TTC549 (cell line): Measurements from ENCODE around the gene SFXN2.
"Not testable (repeated sequence)": the region's sequence is repeated elsewhere in the genome, so short reads cannot be mapped to it uniquely, and the experiment has no call there.

ENCODE experiments used
- FAIRE-seq: peaks from 2 replicates; lab custom pipeline; 2012; peaks lifted over from hg19 to GRCh38; lab: Jason Lieb, UNC

The SFXN2 gene

DNA sequence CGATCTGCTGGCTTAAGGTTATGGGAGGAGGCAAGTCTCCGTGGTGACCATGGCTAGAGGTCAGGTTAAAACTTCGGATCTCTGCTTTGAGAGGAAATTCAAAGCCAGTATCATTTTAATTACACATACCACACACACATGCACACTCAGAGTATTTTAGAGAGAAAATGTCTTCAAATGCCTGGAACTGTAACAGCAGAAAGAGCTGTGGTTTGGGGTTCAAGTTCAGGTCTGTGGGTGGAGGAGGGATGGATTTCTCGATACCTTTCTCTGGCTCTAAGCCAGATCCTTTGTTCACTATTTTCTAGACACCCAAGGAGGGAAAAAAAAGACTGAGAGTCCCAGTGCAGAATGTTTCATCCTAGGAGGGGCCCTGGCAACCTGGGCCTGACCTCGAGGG, 32.7 kb upstream of the SFXN2 start:
- no peak for FAIRE-seq

DNA sequence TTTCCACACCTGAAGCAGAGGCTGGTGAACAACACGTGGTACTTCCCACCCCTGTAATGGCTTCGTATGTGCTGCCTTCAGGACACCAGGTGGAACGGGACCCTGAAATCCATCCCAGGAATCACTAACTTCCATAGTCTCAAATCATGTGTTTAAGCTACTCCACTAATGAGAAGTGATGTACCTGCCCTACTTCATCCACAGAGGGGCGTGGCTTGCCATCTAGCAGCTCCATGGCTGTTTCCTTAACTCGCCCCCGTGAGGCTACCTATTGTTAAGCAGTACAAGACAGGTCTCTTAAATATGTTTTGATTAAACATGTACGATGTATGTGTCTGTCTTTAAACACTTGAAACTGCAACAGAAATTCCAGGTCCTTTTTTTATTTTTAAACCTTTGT, 32.0 kb upstream of the SFXN2 start:
- no peak for FAIRE-seq

DNA sequence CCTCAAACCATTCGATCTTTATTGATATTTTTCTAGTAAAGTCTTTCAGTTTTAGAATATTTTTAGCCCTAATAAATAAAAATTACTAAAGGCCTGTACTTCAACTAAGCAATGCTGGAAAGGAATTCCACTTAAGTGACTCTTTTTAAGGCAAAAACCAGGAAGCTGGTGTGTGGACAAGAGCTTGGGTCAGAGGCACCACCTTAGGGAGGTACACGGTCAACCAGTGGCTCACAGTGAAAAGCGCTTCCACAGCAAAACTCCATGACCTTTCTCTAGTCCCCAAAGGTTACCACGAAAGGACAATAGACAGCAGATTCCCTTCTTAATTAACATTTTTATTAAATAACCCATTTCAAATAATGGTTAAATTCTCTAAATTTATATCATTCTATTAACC, 31.5 kb upstream of the SFXN2 start:
- no peak for FAIRE-seq

DNA sequence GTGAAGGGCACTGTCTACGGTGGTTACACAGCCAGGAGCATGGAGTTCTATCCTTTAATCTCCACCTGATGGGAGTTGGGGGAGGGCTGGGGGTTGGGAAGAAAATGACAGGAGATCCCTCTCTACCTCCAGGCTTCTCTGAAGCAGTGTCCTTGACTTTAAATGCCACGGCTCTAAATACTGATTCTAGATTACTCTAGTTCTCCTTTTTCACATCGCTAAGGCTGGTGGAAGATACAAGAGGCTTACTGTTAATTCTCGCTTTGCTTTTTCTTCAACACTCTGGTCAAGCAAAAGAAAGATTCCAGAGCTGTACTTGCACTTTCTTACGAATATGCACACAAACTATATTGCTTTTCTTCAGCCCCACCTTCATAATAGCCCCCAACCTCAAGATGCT, 30.7 kb upstream of the SFXN2 start:
- no peak for FAIRE-seq

DNA sequence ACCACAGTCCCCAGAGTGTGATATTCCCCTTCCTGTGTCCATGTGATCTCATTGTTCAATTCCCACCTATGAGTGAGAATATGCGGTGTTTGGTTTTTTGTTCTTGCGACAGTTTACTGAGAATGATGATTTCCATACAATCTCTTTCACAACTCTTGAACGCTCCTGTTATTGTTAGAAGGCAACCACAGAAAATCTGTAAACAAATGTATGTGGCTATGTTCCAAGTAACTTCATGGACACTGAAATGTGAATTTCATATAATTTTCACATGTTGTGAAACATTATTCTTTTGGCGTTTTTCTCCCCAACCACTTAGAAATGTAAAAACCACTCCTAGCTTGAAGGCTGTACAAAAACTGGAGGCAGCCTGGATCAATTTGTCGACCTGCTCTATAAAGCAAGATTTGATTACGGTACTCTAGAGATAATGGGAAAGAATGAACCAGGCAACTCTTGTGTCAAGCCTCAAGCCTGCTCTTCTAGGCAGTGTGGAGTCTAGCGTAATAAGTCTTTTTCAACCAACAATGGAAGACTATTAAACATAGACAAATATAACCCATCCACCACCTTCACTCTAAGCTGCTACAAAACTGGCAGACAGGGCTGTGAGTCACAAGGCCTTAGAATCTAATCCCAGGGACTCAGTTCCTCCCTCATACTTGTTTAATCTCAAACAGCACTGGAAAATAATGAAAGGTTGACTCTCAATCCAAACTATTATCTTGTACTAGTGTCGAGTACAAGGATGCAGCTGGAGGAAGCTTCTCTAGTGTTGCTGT, 23.0 kb upstream of the SFXN2 start:
- FAIRE-seq, result no peak

DNA sequence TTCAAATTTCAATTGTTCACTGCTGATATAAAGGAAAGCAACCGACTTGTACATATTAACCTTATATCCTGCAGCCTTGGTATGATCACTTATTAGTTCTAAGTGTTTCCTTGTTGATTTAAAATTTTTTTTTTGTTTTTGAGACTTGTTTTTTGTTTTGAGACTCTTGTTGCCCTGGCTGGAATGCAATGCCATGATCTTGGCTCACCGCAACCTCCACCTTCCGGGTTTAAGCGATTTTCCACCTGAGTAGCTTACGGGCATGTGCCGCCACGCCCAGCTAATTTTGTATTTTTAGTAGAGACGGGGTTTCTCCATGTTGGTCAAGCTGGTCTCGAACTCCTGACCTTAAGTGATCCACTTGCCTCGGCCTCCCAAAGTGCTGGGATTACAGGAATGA, 19.0 kb upstream of the SFXN2 start:
- FAIRE-seq, result not testable (repeated sequence)

DNA sequence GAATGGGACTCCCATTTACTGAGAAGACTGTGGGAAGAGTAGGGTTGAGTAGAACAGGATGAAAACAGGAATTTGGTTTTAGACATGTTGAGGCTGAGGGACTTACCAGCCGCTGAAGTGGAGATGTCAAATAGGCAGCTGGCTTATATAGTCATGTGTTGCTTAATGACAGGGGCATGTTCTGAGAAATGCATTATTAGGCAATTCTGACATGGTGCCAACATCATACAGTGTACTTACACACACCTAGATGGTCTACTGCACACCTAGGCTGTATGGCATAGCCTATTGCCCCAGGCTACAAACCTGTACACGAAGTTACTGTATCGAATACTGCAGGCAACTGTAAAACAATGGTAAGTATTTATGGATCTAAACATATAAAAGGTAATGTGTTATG, 17.7 kb upstream of the SFXN2 start:
- FAIRE-seq, result no peak

DNA sequence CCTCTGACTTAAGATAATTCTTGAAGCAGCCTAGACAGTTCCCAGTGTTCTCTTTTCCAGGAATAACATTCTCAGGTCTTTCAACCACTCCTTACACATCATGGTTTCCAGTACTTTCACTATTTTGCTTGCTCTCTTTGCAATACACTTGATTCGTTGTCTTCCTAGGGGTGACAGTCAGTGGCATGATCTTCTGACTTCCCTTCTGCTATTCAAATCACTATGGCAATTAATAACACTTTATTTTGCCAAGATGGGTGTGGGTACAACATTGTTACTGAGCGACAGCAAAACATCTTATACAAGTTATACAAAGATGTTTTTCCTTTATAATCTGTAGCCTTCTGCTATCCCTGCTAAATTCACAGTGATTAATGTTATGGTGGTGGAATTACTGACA, 15.5 kb upstream of the SFXN2 start:
- no peak for FAIRE-seq

DNA sequence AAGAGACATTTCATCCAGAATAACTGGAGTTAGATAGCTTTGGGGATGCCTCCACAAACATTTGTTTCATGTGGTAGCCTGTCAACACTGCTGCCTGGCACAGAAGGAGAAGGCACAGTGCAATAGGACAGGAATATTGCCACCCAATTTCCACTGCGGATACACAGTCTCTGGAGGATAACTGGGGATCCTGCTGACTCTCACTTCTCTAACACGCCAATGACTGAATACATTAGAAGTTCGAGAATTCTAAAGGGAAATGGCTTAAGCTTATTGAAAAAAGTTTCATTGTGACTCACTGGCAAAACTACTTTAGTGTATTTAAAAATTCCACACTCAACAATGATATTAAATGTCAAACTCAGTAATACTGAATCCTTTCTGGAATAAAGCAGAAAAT, 13.2 kb upstream of the SFXN2 start:
- no peak for FAIRE-seq

DNA sequence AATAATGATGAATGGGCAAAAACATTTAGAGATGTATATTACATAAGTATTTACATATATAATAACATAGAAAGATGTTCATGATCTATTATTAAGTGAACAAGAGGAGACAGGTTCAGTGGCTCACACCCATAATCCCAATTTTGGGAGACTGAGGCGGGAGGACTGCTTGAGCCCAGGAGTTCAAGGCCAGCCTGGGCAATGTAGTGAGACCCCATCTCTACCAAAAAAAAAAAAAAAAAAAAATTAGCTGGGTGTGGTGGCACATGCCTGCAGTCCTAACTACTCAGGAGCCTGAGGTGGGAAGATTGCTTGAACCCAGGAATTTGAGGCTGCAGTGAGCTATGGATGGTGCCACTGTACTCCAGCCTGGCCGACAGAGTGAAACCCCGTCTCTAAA, 12.6 kb upstream of the SFXN2 start:
- no peak for FAIRE-seq

DNA sequence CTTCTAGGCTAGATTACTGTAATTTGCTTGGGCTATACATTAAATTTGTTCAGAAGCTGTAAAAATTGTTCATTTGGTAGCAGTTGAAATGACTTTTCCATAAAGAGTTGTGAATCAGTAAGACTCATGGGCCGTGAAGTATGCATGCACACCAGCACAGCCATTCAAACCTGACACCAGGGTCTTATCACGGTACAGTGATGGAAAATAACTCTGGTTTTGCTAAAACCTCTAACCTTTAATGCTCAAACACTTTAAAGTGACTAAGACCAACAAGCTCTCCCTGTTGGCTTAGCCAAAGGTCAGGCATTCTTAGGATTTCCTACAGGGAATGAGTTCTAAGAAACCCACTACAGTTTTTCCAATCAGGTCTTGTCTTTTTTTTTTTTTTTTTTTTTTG, 11.7 kb upstream of the SFXN2 start:
- FAIRE-seq, result no peak

DNA sequence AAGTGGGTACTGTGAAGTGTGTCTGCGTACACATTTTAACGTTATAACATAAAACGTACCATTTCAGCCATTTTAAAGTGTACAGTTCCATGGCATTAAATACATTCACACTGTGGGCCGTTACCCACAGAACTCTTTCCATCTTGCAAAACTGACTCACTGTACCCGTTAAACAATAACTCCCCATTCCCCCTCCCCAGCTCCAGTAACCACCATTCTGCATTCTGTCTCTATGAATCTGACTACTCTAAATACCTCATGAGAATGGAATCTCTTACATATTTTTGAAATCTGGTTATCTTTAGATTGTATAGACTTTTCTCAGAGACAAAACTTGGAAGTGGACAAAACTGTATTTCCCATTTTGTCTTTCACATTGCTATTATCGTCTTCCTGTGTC, 9.5 kb upstream of the SFXN2 start:
- no peak for FAIRE-seq

DNA sequence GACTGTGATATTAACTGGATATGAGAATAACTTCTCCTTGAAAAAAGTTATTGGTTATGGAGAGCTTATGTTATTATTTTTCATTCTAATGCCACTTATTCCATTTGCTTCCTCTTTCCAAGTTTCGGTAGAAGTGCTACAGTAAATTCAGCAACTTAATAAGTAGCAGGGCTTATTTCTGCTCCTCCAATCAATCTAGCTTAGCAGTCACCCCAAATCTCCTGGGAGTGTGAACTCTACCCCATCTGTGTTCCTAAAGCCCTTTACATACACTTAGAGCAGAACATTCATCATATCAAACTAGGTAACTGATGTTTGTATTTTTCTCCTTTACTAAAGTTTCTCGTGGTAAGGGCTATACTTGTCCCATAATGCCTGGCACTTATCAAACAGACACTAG, 8.9 kb upstream of the SFXN2 start:
- FAIRE-seq, result no peak

DNA sequence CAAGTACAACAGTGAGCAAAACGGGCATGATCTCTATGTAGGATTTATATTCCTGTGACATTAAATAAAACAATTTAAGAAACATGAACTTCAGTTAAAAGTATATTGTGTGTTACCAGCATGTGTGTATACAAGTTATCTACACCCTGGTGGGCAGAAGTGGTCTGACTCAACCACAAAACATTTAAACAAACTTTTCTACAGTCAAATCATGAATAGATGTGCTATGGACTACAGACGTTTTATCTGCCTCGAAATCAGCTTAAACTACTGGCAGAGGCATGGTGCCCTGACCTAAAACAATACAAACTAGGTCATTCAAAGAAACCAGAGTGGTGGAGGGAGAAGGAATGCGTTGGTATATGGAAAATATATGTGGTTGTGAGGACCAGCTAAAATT, 3.8 kb upstream of the SFXN2 start:
- FAIRE-seq, result peak; percentile 93

DNA sequence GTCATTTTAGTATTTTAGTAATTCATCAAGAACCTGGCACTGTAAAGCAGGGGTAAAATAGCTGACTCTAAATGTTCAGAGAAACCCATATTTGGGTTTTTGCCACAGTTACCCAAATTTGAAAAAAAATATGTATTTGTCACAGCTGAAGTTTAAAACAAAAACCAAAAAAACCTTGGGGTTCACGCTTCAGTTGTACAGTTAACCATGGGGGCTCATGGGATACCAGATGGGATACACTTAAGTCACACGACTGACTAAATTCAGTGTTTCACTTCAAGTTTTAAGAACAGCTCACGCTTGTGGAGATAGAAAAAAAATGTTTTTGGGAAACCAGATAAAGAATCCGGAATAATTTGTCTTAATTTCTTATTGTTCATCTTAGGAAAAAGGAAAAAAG, 2.3 kb upstream of the SFXN2 start:
- FAIRE-seq, result no peak

DNA sequence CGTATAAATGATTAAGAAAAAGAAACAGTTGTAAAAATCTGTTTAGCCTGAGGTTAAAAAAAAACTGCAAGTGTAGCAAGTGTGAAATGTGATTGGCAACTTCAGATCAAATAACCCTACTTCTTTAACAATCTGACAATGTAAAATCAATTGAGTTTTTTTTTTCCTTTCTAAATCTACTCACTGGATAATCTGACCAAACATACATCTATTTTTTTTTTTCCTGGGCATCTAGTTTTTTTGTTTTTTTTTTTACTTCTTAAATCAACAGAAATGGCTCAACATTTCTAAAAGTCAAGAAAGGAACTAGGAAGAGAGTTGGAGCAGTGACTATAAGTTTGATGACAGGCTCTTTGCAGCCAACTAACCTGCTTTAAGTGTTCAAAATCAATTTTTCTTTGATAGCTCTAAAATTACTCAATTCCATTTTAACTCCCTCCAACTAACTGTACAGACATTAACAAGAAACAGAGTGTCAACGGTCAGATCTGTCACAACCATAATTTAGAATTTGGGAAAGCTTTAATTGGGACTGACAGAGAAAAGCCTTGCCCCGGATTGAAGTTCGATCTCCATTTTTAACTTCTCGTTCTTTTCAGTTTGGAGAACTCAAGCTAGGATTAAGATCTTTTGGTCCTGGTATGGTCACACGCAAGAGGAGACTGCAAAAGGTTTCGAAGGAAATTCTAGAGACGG, 1.4 kb upstream of the SFXN2 start:
- FAIRE-seq, result peak; percentile 53

DNA sequence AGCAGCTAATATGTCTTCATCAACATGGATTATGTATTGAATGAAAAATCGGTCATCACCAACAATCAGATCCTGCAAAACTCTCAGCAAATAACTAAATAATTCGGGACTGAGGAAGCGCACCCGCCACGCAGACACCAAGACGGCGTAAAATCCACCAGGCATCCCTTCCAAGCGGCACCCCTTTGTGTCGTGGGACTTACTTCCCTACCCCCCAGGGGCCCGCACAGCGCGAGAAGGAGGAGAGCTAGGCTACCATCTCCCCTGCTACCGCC, 960 bp upstream of the SFXN2 start:
- no peak for FAIRE-seq

DNA sequence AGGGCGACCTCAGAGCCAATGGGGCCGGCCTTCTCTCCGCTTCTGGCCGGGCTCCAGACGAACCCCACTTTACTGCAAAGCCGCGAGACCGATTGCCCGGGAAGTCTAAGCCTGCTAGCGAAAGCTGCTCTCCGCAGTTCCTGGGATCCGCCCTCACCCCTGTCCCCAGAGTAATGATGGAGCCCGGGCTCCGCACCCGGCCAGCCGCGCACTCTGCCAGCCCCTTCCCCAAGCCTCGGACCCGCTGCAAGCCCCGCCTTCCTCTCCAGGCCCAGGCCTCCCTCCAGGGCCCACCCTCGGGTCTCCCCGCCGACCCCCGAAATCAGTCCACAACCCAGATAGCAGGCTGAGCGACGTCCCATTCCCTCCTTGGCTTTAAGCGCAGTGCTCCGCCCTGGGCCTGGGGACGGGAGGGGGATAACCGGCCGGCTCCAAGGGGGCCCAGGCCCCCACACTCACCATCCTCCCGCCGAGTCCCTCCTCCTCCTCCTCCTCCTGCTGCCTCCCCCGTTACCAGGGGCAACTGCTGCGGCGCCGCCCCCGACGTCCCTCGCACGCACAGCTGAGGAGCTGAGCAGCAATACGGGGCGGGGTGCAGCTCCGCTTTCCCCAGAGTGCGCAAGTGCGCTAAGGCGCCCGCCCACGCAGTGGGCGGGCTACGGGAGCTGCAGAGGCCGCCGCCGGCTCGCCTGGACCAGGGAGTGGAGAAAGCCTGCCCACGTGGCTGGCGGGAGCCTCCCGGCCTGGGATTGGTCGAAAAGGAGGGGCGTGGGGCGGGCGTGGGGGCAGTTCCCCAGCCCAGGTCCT, 419 bp upstream of the SFXN2 start, which contains the start of gene ARL3:
ARL3 (minus strand) TSS at position 584 of the 807 bp plus-strand sequence; CDS start at position 462, 122 bp downstream.
- peak; percentile 86 for FAIRE-seq

DNA sequence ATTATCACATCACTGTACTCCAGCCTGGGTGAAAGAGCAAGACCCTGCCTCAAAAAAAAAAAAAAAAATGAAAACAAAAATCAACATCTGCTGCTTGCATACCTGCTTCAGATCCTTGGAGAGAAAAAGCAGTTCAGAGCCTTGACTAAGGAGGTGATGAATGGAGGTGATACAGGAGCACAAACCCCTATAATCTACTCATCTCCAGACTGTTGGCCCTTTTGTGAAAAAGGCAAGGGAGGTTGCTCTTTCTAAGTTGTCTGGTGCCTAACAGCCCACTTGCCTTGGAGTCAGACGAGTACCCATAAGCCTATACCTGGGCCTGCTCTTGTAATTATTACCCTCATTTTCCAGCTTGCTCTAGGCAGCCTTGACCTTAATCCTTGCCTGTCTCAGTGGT, 1.4 kb downstream of the SFXN2 start:
- FAIRE-seq, result no peak

DNA sequence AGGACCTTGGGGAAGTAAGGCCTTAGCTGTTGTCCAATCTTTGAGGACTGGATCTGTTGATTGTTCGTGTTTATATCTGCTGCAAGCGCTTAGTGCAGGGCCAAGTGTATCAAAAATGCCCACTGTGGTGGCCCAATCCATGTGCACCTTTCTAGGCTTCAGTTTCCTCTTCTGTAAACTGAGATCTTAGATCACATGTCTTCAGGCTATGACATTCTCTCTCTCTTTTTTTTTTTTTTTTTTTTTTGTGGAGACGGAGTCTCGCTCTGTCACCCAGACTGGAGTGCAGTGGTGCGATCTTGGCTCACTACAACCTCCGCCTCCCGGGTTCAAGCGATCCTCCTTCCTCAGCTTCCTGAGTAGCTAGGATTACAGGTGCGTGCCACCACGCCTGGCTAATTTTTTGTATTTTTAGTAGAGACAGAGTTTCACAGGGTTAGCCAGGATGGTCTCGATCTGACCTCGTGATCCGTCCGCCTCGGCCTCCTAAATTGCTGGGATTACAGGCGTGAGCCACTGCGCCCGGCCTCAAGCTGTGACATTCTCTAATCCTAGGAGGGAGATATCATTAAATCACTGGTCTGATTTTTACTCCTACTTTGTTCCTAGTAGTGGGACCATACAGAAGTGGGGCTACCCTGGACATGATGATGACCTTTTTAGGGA, 2.6 kb downstream of the SFXN2 start:
- FAIRE-seq, result not testable (repeated sequence)

DNA sequence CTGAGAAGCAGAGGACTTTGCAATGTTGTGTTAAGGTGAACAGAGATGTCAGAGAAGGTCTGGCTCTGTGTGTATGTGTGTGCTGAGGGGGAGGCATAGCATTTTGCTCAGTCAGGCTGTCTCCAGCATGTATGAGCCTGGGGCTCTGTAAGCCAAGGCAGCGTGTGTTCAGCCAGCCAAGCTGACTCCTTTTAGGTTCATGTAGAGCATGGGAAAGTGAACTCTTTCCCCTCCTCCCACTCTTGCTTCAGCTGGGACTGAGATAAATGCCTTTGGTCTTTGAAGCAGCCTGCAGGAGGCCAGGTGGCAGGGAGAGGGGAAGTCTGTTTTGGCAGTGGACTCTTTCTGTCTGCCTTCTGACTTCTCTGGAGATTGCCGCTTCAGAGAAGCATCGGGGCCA, 3.8 kb downstream of the SFXN2 start:
- FAIRE-seq, result no peak

DNA sequence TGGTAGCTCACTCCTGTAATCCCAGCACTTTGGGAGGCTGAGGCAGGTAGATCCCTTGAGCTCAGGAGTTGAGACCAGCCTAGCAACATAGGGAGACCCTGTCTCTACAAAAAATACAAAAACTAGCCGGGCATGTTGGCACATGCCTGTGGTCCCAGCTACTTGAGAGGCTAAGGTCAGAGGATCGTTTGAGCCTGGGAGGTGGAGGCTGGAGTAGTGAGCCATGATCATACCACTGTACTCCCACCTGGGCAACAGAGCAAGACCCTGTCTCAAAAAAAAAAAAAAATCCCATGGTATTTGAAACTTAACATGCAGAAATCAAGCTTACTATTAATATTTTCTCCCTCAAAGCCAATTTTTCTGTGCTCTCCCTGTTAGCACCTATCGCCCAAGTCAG, 5.9 kb downstream of the SFXN2 start:
- FAIRE-seq, result no peak

DNA sequence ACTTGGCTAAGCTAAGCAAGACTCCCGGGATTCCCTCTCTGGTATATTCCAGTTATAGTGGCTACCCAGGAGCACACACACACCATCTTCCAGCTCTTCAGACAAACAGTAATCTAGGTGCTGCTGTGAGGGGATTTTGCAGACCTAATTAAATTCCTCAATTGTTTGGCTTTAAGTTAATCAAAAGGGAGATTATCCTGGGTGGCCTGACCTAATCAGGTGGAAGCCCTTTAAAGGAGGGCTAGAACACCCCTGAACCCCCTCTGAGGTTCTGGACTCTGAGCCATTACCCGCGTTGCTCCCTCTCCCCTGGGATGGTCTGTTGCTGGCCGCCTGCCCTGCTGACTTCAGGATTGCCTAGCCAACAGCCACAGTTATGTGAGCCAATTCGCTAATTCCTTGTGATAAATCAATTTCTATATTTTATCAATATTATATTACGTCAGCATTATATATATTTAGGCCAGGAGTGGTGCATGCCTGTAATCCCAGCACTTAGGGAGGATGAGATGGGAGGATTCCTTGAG, 6.4 kb downstream of the SFXN2 start:
- no peak for FAIRE-seq
